WI38 (cell line): ENCODE measurements around the gene OTX1.
"Not testable (repeated sequence)": the region's sequence is repeated elsewhere in the genome, so short reads cannot be mapped to it uniquely, and the experiment has no call there.

Experiments used
- H3K4me3 ChIP-seq: 2 replicates; pipeline ENCODE4 v1.5.1; 2011; ENCODE audit warnings: low read depth, mild to moderate bottlenecking, control low read depth, low read length
- CTCF ChIP-seq: IDR thresholded peaks from 2 replicates; pipeline ENCODE4 v1.5.1; 2012; ENCODE audit warnings: low read depth, mild to moderate bottlenecking, control low read depth, low read length

Gene OTX1

DNA sequence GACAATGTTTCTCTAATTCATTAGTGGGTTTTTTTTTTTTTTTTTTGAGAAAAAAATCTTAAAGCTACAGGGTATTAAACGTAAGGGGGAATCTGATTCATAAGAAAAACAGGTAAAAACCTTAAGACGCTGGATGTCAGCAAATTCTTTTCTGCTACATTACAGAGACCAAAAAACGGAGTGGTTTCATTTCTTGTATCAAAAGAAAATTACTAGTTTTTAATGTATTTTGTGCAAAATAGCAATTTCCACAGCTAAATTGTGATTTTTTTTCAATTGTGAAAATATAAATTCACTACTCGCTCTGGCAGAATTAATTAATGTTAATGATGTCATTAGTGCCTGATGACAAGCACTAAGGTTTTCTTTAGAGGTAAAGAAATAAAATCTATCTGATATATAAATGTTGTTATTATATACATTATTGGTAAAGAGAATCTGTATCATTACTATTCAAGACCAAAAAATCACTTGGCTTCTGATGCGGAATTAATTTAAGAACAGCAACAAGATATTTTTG lies 9.9 kb downstream of the OTX1 start:
- no peak overlapping the region for H3K4me3 ChIP-seq
- TF ChIP-seq CTCF = no peak

DNA sequence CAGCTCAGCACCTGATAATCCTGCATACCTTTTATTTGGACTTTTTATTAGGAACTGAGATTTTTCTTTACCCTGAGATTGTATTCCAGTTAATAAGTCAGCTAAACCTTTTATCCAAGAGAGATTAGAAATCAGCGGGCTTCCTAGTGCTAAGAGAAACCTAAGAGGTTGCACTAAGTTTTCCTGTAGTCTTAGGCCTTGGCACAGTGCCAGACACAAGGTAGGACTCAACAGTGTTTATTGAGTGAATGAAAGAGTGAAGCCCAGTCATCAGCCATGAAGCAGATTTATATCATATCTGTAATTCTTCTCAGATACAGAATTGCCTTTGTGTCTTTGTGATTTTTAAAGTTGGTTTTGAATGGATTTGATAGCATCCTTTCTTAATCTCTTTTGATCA lies 13.6 kb downstream of the OTX1 start:
- no peak overlapping the region for H3K4me3 ChIP-seq
- TF ChIP-seq CTCF = no peak

- TF ChIP-seq CTCF = no peak
- H3K4me3 ChIP-seq = no peak overlapping the region
Observed at GRCh38 chr2:63064661-63065060, 14.0 kb downstream of the OTX1 start.

DNA sequence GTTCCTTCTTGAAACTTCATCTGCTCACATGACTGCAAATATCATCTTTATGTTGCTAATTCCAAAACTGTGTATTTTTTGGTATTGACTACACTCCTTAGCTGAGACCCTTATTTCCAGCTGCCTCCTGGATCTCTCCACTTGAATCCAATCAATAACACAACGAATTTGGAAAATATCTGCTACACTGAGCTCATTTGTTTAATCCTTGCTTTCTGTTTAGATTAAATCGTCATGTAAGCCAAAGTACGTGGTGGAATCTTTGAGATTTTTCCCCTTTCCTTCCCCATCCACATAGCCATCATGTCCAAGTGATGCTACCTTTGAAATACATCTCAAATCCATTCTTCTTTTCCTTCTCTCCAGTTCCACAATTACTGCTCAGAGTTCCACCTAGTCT lies 15.6 kb downstream of the OTX1 start:
- no peak for TF ChIP-seq CTCF
- H3K4me3 ChIP-seq = no peak overlapping the region

- H3K4me3 ChIP-seq = no peak overlapping the region
- no peak for TF ChIP-seq CTCF
Observed at GRCh38 chr2:63066838-63067237, 16.2 kb downstream of the OTX1 start.

- no peak for TF ChIP-seq CTCF
- H3K4me3 ChIP-seq = no peak overlapping the region
Observed at GRCh38 chr2:63071664-63072063, 21.0 kb downstream of the OTX1 start.

GRCh38 chr2:63073994-63074393 lies 23.4 kb downstream of the OTX1 start:
- no peak overlapping the region for H3K4me3 ChIP-seq
- TF ChIP-seq CTCF = no peak

DNA sequence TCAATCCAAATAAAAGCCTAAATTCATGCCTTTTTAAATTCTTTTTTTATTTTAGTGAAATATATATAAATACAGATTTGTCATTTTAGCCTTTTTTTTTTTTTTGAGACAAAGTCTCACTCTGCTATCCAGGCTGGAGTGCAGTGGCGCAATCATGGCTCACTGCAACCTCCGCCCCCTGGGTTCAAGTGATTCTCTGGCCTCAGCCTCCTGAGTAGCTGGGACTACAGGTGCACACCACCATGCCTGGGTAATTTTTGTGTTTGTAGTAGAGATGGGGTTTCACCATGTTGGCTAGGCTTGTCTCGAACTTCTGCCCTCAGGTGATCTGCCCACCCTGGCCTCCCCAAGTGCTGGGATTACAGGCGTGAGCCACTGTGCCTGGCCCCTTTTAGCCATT lies 23.8 kb downstream of the OTX1 start:
- not testable (repeated sequence) for H3K4me3 ChIP-seq
